Epithelial cell of proximal tubule (primary cell): Measurements from ENCODE around the gene ATL3. TPM values are rescaled to one million over a fixed set of nuclear protein-coding genes. Genes with fewer than 3 reads are reported as not detected.

Experiments used
- DNase-seq: peaks from one replicate; pipeline ENCODE4 v3.0.0-alpha.2; 2011; ENCODE audit warnings: low read depth
- H3K4me3 ChIP-seq: 2 replicates; pipeline ENCODE4 v1.5.1; 2011; ENCODE audit warnings: low read depth, mild to moderate bottlenecking, low read length
- total RNA-seq: library from RNA; depleted of rRNA; stranded (reverse); fragments of >200 nt; gene quantifications from 2 replicates; pipeline ENCODE4 v1.2.3, GENCODE V29; 2015
- TF ChIP-seq, protein P1 (sequence below): conservative IDR thresholded peaks from 2 replicates; pipeline ENCODE4 v1.5.1; 2012; ENCODE audit warnings: low read depth, mild to moderate bottlenecking, low read length

Gene ATL3
- total RNA-seq, 1 donor from 2014 or later: 32.3 TPM

DNA sequence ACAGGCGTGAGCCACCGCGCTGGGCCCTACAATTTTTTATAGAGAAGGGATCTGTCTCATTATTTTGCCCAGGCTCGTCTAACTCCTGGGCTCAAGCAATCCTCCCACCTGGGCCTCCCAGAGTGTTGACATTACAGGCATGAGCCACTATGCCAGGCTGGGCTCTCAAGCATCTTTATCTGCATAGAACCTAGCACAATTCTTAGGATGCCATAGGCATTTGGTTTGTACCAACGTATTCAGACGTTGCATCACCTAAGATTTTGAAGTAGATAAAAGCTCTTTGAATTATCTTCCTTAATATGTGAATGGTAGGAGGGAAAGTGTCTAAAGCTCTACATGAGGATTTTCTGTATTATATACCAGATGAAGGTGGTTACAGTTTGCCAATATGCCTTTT lies 40.7 kb upstream of the ATL3 start:
- TF ChIP-seq, protein P1, sequence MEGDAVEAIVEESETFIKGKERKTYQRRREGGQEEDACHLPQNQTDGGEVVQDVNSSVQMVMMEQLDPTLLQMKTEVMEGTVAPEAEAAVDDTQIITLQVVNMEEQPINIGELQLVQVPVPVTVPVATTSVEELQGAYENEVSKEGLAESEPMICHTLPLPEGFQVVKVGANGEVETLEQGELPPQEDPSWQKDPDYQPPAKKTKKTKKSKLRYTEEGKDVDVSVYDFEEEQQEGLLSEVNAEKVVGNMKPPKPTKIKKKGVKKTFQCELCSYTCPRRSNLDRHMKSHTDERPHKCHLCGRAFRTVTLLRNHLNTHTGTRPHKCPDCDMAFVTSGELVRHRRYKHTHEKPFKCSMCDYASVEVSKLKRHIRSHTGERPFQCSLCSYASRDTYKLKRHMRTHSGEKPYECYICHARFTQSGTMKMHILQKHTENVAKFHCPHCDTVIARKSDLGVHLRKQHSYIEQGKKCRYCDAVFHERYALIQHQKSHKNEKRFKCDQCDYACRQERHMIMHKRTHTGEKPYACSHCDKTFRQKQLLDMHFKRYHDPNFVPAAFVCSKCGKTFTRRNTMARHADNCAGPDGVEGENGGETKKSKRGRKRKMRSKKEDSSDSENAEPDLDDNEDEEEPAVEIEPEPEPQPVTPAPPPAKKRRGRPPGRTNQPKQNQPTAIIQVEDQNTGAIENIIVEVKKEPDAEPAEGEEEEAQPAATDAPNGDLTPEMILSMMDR: no peak
- H3K4me3 ChIP-seq: no peak overlapping the region
- DNase-seq: no peak

GRCh38 chr11:63710476-63711217 lies 39.5 kb upstream of the ATL3 start:
- TF ChIP-seq, protein P1: no peak
- H3K4me3 ChIP-seq: no peak overlapping the region
- no peak for DNase-seq

DNA sequence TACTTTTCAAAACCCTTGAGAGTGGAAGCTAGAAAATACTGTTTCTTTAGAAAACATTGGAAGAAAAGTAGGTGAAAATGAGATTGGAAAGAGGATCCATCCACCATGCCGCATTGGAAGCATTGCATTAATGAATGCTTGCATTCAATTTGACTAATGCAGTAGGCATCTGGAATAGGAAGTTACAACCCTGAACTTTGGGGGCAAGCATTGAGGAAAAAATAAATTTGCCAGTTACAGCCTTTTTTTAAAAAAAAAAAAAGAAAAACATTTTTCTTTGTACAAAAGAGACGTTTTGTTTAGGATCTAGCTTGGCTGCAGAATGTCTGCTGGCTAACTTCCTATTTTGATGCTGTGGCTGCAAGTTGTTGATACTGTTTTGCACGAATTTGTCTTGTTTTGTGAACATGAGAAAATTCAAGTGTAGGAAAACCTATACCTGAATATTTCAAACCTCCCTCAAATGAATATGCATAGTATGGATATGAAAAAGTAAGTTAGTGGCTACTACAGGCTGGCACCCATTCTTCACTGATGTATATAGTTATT lies 38.2 kb upstream of the ATL3 start:
- TF ChIP-seq, protein P1: no peak
- DNase-seq: no peak
- H3K4me3 ChIP-seq: no peak overlapping the region

DNA sequence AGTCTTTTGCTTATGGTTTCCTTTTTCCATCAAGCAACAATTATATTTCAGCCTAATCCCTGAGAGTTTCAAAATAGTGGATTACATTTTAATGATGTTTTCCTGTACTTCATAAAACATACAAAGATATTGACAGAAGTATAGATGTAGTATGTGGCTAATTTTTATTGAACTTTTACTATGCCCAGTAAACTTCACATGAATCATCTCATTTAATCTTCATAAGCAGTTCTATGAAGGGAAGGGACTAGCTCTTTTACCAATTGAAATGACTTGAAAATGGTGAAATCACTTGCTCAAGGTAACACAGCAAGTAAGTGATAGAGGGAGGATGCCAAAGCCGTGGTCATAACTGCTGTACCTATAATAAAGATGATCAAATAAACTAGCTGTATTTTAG lies 37.6 kb upstream of the ATL3 start:
- no peak overlapping the region for H3K4me3 ChIP-seq
- TF ChIP-seq, protein P1: no peak
- DNase-seq: no peak

DNA sequence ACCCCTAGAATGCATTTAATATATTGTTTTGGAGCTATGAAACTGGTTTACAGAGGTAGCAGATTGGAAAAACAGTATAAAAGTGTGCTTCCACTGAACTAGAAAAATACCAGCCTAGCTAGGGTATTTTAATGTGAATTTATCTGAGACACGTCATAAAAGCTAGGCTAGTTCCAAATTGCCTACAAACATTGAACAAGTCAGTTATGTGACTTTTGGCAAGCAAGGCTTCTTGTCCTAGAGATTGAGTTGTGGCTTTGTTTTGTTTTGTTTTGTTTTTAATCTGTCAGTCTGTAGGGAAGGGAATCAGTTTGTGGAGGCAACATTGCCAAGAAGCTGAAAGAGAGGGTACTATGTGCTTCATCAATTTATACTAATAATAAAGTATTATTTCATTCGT lies 34.4 kb upstream of the ATL3 start:
- TF ChIP-seq, protein P1: no peak
- DNase-seq: no peak
- no peak overlapping the region for H3K4me3 ChIP-seq

DNA sequence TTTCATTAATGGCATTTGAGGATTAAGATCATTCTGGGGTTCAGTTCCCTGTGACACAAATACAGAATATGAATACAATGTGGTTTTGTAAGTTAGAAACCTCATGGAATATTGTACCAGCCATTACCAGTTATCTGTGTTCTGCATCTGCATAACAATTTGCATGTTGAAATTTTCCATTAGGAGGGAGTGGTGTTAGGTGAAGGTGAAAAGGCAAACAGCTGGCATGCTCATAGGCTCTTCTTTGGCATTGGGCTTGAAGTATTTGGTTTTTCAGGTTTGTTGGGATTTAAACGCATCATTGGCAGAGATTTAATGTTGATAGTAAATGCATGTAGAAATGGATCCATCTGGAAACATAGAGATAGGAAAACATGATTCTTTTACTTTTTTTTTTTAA lies 28.7 kb upstream of the ATL3 start:
- H3K4me3 ChIP-seq: no peak overlapping the region
- DNase-seq: no peak
- TF ChIP-seq, protein P1: no peak

DNA sequence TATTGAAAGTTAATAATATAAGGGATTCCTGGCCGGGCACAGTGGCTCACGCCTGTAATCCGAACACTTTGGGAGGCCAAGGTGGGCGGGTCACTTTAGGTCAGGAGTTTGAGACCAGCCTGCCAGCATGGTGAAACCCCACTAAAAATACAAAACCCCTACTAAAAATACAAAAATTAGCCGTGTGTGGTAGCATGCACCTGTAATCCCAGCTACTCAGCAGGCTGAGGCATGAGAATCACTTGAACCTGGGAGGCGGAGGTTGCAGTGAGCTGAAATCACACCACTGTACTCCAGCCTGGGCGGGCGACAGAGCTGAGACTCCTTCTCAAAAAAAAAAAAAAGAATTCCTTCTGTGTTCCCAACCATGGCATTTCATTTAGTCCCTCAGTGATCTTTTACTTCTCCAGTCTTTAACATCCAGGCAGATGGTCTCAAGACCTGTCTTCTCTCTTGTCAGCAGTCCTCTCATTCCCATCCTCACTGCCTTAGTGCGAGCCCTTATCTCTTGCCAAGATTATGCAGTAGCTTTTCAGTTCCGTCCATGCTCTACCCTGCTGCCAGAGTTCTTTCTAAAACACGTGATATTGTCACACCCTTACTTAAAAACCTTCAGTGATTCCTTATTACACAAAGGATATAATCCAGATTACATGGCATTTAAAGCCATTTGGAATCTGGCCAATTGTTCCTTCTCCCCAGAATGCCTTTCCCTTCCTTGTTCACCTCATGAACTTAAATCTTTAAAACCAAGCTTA lies 28.0 kb upstream of the ATL3 start:
- TF ChIP-seq, protein P1: no peak
- DNase-seq: no peak

More for the DNA sequence above, 28.0 kb upstream of the ATL3 start:
- no peak overlapping the region for H3K4me3 ChIP-seq
